ENCODE results near the gene DNAH11.

DNA sequence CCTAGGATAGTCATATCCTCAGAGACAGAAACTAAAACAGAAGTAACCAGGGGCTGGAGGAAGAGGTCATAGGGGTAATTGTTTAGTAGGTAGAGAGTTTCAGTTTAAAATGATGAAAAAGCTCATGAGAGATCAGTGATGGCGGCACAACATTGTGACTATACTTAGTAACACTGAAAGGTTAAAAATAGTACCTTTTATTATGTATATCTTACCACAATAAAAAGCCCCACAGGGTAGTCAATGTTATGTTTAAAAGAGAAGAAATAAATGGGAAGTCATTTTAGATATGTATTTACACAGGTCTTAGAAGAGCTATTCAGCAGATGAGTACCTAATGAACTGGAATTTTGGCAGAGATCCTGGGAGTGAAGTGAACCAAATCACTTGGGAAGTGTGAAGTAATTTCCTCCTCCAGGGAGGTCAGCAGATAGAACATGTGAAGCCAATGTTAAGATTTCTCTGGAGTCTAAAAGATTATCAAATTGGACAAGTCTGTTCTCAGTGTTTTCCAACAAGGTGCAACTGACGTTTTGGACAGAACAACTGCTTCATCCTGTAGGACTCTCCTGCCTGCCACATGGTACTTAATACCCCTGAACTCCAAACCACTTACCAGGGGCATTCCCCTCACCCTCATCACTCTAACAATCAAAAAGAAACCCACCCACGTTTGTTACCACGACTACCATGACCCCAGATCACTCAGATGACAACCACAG lies 396.5 kb downstream of the DNAH11 start:
- TF ChIP-seq, protein P1, sequence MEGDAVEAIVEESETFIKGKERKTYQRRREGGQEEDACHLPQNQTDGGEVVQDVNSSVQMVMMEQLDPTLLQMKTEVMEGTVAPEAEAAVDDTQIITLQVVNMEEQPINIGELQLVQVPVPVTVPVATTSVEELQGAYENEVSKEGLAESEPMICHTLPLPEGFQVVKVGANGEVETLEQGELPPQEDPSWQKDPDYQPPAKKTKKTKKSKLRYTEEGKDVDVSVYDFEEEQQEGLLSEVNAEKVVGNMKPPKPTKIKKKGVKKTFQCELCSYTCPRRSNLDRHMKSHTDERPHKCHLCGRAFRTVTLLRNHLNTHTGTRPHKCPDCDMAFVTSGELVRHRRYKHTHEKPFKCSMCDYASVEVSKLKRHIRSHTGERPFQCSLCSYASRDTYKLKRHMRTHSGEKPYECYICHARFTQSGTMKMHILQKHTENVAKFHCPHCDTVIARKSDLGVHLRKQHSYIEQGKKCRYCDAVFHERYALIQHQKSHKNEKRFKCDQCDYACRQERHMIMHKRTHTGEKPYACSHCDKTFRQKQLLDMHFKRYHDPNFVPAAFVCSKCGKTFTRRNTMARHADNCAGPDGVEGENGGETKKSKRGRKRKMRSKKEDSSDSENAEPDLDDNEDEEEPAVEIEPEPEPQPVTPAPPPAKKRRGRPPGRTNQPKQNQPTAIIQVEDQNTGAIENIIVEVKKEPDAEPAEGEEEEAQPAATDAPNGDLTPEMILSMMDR (IDR thresholded peaks at IDR 0.05) = no peak
- TF ChIP-seq POLR2A (IDR thresholded peaks at IDR 0.05) (no peak), EP300 (IDR thresholded peaks at IDR 0.05) (no peak)

Data from tibial nerve (tissue), 4 donors.